HG03280 (cell line): ENCODE measurements around the gene GAL3ST3.
"Not testable (repeated sequence)": the region's sequence is repeated elsewhere in the genome, so short reads cannot be mapped to it uniquely, and the experiment has no call there.

Experiments
- ATAC-seq: cut with Tn5 transposase; IDR thresholded peaks from one replicate; pipeline ENCODE4 v1.9.1; 2021; ENCODE audit warnings: mild to moderate bottlenecking, moderate library complexity; ENCODE audit not compliant: unreplicated experiment

Gene GAL3ST3

GRCh38 chr11:66045177-66045639 lies 3.8 kb downstream of the GAL3ST3 start:
- ATAC-seq, result no peak

GRCh38 chr11:66044757-66045156 lies 4.2 kb downstream of the GAL3ST3 start:
- no peak for ATAC-seq

GRCh38 chr11:66042996-66043906 lies 5.7 kb downstream of the GAL3ST3 start:
- no peak for ATAC-seq

DNA sequence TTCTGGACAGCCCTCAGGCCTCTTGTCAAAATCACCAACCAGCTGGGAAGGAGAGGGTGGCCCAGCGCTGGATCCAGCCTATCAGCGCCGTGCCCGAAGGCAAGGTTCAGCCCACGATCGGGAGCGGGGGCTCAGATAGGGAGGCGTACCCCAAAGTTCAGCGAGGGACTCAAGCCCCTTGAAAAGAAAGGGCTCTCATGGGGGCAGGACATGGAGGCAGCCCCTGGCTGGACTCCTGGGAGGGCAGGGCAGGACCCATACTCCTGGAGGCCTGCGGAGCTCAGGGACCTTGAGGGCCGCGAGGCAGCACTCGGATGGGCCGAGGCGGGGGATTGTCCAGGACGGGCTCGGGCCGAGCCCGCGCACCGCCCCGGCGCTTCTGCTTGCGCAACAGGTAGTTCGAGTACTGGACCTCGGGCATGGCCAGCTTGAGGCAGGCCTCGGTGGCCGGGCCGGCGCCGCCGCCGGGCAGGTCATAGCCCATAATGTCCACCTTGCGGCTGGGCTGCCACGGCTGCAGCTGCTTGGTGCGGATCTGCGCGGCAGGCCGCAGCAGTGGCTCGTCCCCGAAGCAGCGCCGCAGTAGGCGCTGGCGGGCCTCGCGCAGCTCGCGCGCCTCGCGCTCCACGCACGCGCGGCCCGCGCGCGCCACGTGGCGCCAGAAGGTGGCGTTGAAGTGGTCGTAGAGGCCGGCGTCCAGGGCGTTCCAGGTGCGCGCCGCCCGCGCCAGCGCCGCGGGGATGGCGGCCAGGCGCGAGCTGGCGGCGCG lies 6.5 kb downstream of the GAL3ST3 start:
- no peak for ATAC-seq

GRCh38 chr11:66039765-66040164 lies 9.2 kb downstream of the GAL3ST3 start:
- ATAC-seq, result no peak

DNA sequence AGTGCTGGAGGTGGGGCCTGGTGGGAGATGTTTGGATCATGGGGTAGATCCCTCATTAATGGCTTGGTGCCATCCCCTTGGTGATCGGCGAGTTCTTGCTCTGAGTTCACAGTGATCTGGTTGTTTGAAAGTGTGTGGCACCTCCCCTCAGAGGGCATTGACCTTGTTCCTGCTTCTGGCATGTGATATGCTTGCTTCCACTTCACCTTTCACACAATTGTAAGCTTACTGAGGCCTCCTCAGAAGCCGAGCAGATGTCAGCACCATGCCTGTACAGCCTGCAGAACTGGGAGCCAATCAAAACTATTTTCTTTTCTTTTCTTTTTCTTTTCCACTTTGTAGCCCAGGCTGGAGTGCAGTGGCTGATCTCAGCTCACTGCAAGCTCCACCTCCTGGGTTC lies 11.6 kb downstream of the GAL3ST3 start:
- ATAC-seq, result no peak

DNA sequence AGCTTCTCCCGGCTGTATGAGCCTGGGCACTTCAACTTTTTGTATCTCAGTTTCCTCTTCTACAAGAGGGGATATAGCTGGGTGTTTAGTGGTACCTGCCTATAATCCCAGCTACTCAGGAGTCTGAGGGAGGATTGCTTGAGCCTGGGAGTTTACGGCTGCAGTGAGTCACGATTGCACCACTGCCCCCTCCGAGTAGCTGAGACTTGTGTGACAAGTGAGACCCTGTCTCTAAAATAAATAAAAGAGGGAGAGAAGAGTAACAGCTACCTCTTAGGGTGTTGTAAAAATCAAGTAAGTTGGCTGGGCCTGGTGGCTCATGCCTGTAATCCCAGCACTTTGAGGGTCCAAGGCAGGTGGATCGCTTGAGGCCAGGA lies 12.6 kb downstream of the GAL3ST3 start:
- ATAC-seq, result no peak

DNA sequence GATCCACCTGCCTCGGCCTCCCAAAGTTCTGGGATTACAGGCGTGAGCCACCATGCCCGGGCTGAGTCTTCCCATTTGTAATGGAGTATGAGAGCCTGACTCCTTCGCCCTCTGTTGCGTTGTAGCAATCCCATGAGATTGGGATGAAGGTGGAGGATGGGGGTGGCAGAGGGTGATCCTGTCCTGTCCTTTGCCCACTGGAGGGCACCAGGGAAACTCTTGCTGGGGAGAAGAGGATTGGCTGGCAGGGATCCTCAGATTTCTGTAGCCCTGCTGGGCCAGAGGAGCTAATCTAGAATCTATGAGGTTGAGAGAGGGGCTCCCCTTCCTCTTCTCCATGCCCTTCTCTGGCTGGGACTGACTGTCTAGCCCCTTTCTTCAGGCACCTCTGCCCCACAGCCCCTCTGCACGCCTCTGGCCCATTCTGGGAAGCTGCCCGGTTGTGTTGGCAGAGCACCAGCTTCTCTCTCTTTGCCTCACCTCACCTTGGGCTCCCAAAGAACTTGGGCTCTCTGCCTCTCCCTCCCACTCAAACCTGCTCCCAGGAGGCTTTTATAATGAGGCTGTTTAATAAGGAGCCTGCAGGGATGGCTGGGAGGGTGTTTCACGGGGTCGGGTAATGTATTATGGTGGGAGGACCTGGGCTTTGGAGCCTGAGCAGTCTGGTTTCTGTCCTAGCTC lies 13.2 kb downstream of the GAL3ST3 start:
- ATAC-seq, result no peak

DNA sequence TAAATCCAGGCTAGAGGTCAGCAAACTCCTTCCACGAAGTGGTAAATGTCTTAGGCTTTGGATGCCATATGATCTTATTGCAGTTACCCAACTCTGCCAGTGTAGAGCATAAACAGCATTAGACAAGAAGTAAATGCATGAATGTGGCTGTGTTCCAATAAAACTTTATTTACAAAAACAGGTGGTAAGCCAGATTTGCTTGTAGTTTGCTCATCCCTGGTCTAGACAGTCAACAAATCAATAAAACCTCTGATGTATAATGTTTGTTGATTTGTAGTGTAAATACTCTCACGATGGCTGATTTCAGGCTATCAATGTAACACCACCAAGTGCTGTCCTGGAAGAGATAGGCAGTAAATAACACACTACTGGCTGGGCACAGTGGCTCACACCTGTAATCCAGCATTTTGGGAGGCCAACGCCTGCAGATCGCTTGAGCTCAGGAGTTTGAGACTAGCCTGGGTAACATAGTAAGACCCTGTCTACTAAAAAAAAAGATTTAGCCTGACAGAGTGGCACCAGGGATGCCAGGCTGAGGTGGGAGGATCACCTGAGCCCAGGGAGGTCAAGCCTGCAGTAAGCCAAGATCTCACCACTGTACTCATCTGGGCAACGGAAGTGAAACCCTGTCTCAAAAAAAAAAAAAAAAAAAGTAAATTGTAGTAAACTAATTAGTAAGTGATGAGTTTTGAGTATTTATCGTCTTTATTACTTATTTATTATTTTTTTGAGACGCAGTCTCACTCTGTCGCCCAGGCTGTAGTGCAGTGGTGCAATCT lies 15.8 kb downstream of the GAL3ST3 start:
- no peak for ATAC-seq

DNA sequence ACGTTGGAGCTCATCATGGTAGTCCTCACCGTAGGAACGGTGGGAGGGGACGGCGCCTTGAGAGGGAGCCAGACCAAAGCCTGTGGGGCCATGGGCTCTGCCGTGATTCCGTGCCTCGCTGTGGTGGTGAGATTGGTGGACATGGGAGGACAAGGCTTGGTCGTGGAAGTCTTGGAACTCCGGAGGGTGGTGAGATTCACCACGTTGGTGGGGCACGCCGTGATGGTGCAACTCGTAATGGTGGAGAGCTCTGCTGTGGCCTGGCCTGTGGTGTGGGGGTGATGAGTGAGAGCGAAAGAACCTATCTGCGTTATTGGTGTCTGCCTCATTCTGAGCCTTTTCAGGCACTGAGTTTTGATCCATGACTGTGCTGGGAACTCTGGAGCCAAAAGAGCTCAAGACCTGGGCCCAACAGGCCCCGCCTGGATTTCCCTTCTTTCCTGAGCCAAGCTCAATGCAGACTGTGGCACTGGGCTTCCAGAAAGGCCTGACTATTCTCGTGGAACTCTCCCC lies 22.9 kb downstream of the GAL3ST3 start, which contains the start of gene CATSPER1:
Gene CATSPER1, minus strand, starts transcription at position 463 of the 513 bp plus-strand sequence. Its CDS starts 100 bp downstream, at position 363.
- no peak for ATAC-seq

DNA sequence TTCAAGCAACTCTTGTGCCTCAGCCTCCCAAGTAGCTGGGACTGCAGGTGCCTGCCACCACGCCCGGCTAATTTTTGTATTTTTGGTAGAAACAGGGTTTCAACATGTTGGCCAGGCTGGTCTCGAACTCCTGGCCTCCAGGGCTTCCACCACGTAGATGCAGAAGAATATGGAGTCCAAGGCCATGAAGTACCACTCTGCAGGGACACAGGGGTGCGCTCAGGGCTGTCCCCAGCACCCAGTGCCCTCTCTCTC lies 25.8 kb downstream of the GAL3ST3 start:
- not testable (repeated sequence) for ATAC-seq

DNA sequence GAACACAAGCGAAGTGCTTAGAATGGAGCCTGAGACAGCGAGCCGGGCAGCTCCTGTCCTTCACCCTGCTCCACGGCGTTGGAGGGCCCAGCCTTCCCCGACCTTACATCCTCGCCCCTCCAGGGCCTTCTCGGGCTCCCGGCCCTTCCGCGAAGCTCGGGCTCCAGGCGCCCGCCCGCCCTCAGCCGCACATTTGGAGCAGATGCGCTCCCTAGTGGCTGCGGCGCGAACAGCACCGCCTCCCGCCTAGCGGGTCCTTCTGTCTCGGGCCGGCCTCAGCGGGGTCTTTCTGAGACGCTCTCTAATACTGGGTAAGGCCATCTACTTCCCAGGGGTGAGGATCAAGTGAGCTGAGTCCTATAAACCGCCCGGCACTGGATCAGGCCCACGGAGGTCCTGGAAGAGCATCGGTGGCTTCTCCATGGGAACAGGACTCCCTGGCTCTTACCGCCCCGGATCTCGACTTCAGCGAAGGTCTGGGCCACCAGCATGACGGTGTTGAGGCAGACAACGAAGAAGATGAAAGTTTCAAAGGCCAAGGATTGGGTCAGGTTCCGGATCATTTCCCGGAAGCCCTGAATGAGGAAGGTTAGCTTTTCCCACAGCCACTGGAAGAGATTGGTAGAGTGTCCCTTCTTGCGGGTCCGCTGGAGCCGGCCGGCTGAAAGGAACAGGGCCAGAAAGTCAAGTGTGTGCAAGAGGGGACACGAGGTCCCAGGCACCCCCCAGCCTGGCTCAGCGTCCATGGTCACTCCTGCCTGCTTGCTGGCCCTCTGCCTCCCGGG lies 26.4 kb downstream of the GAL3ST3 start:
- ATAC-seq, result no peak

DNA sequence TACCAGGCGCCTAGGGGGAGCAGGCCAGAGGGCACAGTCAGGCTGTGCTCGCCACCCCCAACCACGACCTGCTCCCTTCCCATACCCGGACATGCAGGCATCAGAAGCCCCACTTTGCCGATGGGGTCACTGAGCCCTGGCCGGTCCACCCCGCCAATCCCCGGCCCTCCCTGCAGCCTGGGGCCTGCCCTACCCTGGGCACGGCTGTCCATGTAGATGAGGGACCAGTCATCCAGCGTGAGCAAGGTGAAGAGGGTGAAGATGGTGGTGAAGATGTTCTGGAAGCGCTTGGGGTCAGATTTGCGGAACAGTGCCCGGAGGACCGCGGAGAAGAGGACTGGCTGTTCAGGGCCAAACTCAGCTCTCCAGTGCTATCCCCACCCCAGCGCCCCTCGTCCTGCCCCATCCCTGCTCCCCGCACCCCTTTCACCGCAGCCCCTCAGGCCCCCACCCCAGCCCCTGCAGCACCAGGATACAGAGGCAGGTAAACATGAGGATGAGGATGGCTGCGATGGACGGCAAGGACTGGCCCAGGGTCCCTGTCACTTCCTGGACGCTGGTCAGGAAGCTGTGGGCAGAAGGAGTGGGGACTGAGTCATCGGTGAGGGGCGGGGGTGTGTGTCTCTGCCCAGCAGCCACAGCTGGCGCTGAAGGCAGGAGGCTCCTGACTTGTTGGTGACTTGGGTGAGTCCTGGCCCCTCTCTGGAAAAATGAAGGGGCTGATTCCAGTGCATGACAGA lies 28.2 kb downstream of the GAL3ST3 start:
- no peak for ATAC-seq

DNA sequence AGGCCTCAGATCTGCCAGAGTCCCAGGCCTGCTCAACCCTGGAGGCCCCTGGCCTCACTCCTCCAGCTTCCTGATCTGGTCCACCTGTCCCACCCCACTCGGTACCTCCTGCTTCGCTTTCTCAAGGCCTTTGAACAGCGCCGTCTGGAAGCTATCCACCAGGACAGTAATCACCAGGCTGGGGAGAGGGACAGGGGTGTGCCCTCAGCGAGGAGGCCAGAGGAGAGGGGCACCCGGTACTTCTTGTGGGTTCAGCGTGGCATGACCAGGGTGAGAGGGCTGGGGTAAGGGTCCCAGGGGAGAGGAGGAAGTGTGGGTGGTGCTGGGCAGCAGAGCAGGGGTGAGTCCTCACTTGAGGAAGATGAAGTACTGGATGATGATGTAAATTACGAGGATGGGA lies 28.7 kb downstream of the GAL3ST3 start:
- no peak for ATAC-seq

GRCh38 chr11:66017321-66017720 lies 31.6 kb downstream of the GAL3ST3 start:
- ATAC-seq, result no peak

- ATAC-seq, result no peak
Measured at GRCh38 chr11:66016793-66017177, 32.2 kb downstream of the GAL3ST3 start.

DNA sequence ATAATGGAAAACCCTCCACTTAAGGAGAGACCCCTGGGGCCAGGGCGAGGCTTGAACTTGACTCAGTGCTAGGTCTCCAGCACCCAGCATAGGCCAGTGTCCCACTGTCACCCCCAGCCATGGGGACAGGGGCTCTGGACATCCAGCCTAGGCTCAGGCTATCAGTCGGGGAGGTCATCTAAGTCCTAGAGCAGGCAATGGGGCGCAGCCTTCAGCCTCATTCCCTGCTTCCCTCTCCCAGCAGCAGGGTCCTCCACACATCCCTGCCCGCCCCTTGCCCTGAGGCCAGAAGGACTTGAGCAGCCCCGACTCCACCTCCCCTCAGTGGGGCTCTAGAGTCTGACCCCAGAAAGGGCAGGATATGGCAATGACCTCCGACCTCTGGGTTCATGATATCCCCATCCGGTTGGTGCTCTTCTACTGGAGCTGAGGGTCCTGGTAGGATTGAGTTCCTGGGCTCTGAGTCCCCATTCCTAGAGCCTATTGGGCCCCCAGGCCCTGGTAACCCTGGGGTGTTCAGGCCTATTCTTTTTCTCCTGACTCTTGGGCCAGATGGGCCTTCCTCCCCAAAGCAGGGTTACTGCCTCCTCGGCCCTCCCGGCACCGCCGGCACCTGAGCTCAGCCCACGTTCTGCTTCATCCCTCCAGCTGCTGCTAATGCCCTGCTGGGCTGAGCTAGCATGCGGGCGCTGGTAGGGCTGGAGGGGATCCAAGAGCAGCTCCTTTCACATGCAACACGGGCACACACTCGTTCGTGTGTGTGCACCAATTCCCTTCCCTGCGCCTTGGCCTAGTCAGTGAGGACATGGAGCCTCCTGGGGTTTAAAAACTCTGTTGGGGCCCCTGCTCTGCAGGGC lies 32.8 kb downstream of the GAL3ST3 start:
- ATAC-seq, result no peak

- no peak for ATAC-seq
Measured at GRCh38 chr11:66015454-66015881, 33.5 kb downstream of the GAL3ST3 start.
